Tibial artery (tissue), 4 donors: ENCODE measurements around the gene ARHGEF3.

Experiments used
- DNase-seq, 2 donors: peaks; one replicate each; pipeline ENCODE4 v3.0.0-alpha.2; 2019
- H3K27ac ChIP-seq, 2 donors: fragments of 200-600 bp; sonication (generic) in 1 of 2; 1 replicate in 1 of 2; 2 replicates in 1 of 2; pipeline ENCODE4 v1.5.1; 2018 to 2019; ENCODE audit warnings: mild to moderate bottlenecking in 1 of 2
- H3K27me3 ChIP-seq, 2 donors: fragments of 200-600 bp; sonication (generic) in 1 of 2; one replicate each; pipeline versions ENCODE4 v1.5.1 to v1.6.0; 2016 to 2019
- H3K36me3 ChIP-seq, 3 donors: fragments of 200-600 bp; sonication (generic) in 2 of 3; one replicate each; pipeline ENCODE4 v1.5.1; 2016 to 2019; ENCODE audit warnings: mild to moderate bottlenecking in 2 of 3
- H3K4me1 ChIP-seq, 4 donors: fragments of 200-600 bp; sonication (generic) in 2 of 4; 1 replicate in 3 of 4; 2 replicates in 1 of 4; pipeline ENCODE4 v1.5.1; 2016 to 2019
- H3K4me3 ChIP-seq, 2 donors: fragments of 200-600 bp; sonication (generic) in 1 of 2; 1 replicate in 1 of 2; 2 replicates in 1 of 2; pipeline ENCODE4 v1.5.1; 2018 to 2019; ENCODE audit warnings: mild to moderate bottlenecking in 2 of 2
- H3K9me3 ChIP-seq, 3 donors: fragments of 200-600 bp; sonication (generic) in 1 of 3; one replicate each; pipeline ENCODE4 v1.5.1; 2016 to 2019
- intact Hi-C: fragments of 100-400 bp; cut with DNase I; formaldehyde crosslinking; loops from one replicate; pipeline ENCODE4 v1.15.0; 2023; ENCODE audit warnings: low total_unique reads
- TF ChIP-seq, protein P1 (sequence below), 2 experiments: fragments of 200-600 bp in 1 of 2; fragments of 450-650 bp in 1 of 2; IDR thresholded peaks; one replicate each; pipeline ENCODE4 v1.5.1; 2017 to 2019; ENCODE audit warnings: antibody characterized with exemption in 2 of 2, mild to moderate bottlenecking in 1 of 2, moderate library complexity in 1 of 2

The ARHGEF3 gene

DNA sequence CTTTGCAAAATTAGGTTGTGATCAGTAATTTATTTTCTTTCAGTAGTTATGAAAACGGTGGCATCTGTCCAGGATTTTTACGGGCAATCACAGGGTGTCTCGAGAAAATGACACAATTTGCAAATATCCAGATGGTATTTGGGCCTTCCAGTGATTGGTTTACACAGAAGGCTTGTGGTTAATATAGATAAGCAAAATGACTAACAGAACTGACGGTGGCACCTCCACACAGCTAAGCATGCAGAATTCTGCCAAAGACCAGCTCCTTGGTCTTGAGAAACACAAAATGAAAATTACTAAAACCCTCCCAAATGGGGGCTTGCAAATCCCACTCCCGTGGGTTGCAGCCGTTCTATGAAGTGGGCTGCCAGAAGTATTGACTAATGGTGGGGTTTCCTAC lies 5.5 kb downstream of the ARHGEF3 start:
- H3K36me3 ChIP-seq, result no peaks in the 10 kb centered on the region
- TF ChIP-seq, protein P1, sequence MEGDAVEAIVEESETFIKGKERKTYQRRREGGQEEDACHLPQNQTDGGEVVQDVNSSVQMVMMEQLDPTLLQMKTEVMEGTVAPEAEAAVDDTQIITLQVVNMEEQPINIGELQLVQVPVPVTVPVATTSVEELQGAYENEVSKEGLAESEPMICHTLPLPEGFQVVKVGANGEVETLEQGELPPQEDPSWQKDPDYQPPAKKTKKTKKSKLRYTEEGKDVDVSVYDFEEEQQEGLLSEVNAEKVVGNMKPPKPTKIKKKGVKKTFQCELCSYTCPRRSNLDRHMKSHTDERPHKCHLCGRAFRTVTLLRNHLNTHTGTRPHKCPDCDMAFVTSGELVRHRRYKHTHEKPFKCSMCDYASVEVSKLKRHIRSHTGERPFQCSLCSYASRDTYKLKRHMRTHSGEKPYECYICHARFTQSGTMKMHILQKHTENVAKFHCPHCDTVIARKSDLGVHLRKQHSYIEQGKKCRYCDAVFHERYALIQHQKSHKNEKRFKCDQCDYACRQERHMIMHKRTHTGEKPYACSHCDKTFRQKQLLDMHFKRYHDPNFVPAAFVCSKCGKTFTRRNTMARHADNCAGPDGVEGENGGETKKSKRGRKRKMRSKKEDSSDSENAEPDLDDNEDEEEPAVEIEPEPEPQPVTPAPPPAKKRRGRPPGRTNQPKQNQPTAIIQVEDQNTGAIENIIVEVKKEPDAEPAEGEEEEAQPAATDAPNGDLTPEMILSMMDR (IDR thresholded peaks at IDR 0.05), result no peak
- peaks cover 0 to 20% (median 11%) of the 10 kb centered on the region in 4 donors for H3K4me1 ChIP-seq
- no peak for DNase-seq
- intact Hi-C loops, result no loop called here
- no peaks in the 10 kb centered on the region for H3K27me3 ChIP-seq
- no peak overlapping the region for H3K4me3 ChIP-seq
- no peaks in the 10 kb centered on the region for H3K9me3 ChIP-seq
- H3K27ac ChIP-seq, result no peak overlapping the region

GRCh38 chr3:56795829-56796185 lies 5.9 kb downstream of the ARHGEF3 start:
- Histone ChIP-seq H3K9me3 (no peaks in the 10 kb centered on the region), H3K27ac (no peak overlapping the region), H3K36me3 (no peaks in the 10 kb centered on the region), H3K27me3 (no peaks in the 10 kb centered on the region), H3K4me3 (no peak overlapping the region), H3K4me1 (peaks cover 0 to 16% (median 7%) of the 10 kb centered on the region in 4 donors)
- TF ChIP-seq, protein P1 (IDR thresholded peaks at IDR 0.05), result no peak
- no peak for DNase-seq
- intact Hi-C loops, result no loop called here

DNA sequence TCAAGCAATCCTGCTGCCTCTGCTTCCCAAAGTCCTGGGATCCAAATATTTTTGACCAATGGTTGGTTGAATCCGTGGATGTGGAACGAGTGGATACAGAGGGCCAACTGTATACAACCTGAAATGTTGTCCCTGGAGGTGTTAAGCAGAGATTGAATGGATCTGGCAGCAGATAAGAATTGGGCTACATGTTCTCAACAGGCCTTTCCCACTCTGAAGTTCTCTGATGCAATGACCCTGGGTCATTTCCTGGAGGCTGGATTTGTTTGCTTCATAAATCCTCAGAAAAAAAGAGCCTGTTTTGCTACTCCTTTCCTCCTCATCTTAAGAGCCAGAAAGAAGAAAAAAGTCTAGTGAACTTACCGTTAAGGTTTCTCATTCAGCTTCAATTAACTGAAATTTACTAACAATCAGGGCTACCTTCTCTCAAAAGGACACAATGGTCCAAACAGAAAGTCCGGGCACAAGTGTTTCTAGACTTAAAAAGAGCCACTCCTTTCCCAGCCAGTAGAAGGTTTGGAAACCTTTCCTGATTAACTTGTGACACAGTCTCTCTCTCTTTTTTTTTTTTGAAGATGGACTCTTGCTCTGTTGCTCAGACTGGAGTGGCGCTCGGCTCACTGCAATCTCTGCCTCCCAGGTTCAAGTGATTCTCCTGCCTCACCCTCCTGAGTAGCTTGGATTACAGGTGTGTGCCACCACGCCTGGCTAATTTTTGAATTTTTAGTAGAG lies 6.5 kb downstream of the ARHGEF3 start:
- TF ChIP-seq, protein P1 (IDR thresholded peaks at IDR 0.05), result no peak
- intact Hi-C loops, result no loop called here
- no peak for DNase-seq
- Histone ChIP-seq H3K27ac (no peak overlapping the region), H3K4me1 (peaks cover 0 to 12% (median 6%) of the 10 kb centered on the region in 4 donors), H3K36me3 (no peaks in the 10 kb centered on the region), H3K27me3 (no peaks in the 10 kb centered on the region), H3K9me3 (no peaks in the 10 kb centered on the region), H3K4me3 (no peak overlapping the region)

DNA sequence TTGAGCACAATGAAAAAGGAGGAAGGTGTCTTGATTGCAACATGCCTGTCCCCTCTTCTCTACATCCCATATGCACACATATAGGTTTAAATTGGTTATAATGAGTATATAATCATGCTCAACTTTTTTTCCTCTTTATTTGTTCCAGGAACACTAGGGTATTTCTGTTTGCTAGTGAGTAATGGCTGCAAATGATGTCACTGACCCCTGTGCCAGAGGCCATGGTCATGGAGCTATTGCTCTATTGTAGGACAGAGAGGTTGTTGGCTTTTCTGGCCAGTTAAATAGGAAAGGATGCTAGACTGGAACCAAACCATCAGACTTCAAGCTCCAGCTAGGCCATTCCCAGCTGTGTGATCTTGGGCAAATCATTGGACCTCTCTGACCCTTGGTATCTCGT lies 9.6 kb downstream of the ARHGEF3 start:
- intact Hi-C loops, result no loop called here
- H3K4me1 ChIP-seq, result peaks cover 0 to 21% (median 5%) of the 10 kb centered on the region in 4 donors
- H3K27me3 ChIP-seq, result no peaks in the 10 kb centered on the region
- H3K9me3 ChIP-seq, result no peaks in the 10 kb centered on the region
- no peak overlapping the region for H3K27ac ChIP-seq
- no peak overlapping the region for H3K4me3 ChIP-seq
- TF ChIP-seq, protein P1 (IDR thresholded peaks at IDR 0.05), result no peak
- no peak for DNase-seq
- no peaks in the 10 kb centered on the region for H3K36me3 ChIP-seq

GRCh38 chr3:56790016-56790821 lies 11.5 kb downstream of the ARHGEF3 start:
- DNase-seq, result no peak
- H3K27ac ChIP-seq, result no peak overlapping the region
- H3K4me1 ChIP-seq, result peaks cover 0 to 20% (median 5%) of the 10 kb centered on the region in 4 donors
- intact Hi-C loops, result no loop called here
- no peaks in the 10 kb centered on the region for H3K36me3 ChIP-seq
- H3K27me3 ChIP-seq, result no peaks in the 10 kb centered on the region
- H3K4me3 ChIP-seq, result no peak overlapping the region
- no peaks in the 10 kb centered on the region for H3K9me3 ChIP-seq
- TF ChIP-seq, protein P1 (IDR thresholded peaks at IDR 0.05), result no peak
